ENCODE data around the gene KIAA0319L.

DNA sequence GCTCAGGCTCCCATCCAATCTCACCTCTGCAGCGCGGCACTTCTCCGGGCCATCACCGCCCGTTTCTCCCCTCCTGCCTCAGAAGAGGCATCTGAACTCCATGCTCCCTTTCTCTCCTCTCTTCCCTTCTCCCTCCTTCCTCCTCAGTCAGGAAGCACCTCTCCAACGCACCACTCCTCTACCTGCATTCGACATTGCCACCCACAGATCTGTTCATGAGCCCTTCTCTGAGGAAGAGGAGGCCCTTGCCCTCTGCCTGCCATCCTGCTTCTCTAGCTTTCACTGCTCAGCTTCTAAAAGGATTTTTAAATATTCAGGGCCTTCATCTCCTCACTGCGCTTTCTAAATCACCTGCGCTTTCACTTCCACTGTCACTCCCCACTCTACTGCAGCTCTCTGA lies 120.0 kb downstream of the KIAA0319L start:
- TF ChIP-seq POLR2A (IDR thresholded peaks at IDR 0.05) (no peak), CTCF (IDR thresholded peaks at IDR 0.05) (no peak)
